ENCODE data around the gene SPACA7. TPM values are rescaled to one million over a fixed set of nuclear protein-coding genes. Genes with fewer than 3 reads are reported as not detected.

Gene SPACA7
- total RNA-seq, 2 experiments from 2014 or later: not detected

DNA sequence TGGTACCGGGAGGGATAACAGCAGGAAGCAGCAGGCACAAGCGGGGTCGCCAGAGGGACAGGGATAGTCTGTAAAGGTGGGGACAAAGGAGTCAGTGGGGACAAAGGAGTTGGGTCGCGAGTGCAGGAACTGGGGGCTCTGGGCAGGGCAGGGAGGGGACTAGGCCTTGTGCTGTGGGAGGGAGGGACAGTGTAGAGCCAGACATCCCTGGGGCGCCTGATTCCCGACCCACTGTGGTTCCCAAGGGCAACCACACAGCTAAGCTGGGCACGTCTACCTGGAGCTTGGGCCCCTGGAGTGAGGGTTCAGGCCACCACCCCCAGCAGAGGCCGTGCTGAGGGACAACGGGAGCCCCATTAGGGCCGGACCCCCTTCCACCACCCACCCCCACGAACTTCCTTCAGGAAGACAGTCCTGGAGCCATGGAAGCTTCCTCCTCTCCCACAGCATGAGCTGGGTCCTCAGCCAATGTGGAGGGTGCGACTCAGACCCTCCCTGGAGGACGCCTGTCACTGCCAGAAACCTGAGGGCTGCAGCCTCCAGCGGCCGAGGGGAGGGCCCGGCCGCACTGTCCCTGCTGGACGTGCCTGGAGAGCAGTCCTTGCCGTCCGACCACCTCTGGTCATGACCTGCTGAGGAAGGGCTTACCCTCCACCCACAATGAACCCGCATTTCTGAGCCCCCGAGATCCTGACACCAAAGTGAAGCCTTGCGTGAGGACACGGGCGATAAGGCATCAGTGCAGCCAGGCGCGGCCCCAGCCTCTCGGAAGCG is 77.9 kb downstream of the SPACA7 start:
- H3K4me3 Mint-ChIP-seq: no peak overlapping the region
- ATAC-seq (no peak), DNase-seq (no peak)
- intact Hi-C loops (cut with micrococcal nuclease): no loop called here
- no peaks in the 10 kb centered on the region for H3K4me1 Mint-ChIP-seq (ENCODE audit: low read depth)
- peaks cover 4% of the 10 kb centered on the region for H3K9me3 Mint-ChIP-seq
- POLR2A ChIA-PET: no interaction called here
- no peak overlapping the region for H3K27ac Mint-ChIP-seq
- CTCF ChIA-PET: interaction anchor here (1.2 to 1.6 kb wide), 2 partner anchors 10 to 11 kb away, joined by 4 read pairs; no protein-coding TSS in a partner anchor
- H3K36me3 Mint-ChIP-seq (ENCODE audit: low read depth): no peaks in the 10 kb centered on the region
- peaks cover 3% of the 10 kb centered on the region for H3K27me3 Mint-ChIP-seq
- TF ChIP-seq, protein P1, sequence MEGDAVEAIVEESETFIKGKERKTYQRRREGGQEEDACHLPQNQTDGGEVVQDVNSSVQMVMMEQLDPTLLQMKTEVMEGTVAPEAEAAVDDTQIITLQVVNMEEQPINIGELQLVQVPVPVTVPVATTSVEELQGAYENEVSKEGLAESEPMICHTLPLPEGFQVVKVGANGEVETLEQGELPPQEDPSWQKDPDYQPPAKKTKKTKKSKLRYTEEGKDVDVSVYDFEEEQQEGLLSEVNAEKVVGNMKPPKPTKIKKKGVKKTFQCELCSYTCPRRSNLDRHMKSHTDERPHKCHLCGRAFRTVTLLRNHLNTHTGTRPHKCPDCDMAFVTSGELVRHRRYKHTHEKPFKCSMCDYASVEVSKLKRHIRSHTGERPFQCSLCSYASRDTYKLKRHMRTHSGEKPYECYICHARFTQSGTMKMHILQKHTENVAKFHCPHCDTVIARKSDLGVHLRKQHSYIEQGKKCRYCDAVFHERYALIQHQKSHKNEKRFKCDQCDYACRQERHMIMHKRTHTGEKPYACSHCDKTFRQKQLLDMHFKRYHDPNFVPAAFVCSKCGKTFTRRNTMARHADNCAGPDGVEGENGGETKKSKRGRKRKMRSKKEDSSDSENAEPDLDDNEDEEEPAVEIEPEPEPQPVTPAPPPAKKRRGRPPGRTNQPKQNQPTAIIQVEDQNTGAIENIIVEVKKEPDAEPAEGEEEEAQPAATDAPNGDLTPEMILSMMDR (IDR thresholded peaks at IDR 0.05): no peak

DNA sequence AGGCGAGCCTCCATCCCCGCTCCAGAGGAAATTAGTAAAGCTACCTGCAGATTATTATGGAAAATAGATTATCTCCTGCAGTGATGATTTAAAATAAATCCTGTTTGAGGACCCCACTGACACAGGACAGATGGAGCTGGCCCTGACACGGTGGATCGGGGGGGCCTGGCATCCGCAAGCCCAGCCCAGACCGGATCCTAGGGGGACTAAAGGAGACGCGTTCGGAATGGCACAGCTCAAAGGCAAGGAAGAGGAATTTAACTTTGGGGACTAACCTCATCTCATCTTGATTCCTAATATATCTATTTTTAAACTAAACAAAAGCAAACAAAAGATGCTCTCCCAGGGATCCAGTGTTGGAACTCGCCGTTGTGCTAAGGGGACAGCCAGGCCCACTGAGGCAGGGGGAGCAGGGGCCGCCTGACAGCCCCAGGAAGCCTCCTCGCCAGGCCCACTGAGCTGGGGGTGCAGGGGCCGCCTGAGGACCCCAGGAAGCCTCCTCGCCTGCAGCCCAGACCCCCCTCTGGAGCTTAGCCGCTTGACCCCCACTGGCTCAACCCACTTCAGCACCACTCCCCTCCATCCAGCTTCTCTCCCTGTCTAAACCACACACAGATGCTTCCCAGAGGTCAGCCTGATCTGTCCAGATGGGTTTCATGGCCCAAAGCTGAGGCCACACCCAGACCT is 78.6 kb downstream of the SPACA7 start:
- CTCF ChIA-PET: interaction anchor here (1.1 to 1.6 kb wide), 3 partner anchors 10 to 12 kb away, joined by 3 to 4 read pairs (median 4); no protein-coding TSS in a partner anchor
- H3K27ac Mint-ChIP-seq: no peak overlapping the region
- POLR2A ChIA-PET: no interaction called here

DNA sequence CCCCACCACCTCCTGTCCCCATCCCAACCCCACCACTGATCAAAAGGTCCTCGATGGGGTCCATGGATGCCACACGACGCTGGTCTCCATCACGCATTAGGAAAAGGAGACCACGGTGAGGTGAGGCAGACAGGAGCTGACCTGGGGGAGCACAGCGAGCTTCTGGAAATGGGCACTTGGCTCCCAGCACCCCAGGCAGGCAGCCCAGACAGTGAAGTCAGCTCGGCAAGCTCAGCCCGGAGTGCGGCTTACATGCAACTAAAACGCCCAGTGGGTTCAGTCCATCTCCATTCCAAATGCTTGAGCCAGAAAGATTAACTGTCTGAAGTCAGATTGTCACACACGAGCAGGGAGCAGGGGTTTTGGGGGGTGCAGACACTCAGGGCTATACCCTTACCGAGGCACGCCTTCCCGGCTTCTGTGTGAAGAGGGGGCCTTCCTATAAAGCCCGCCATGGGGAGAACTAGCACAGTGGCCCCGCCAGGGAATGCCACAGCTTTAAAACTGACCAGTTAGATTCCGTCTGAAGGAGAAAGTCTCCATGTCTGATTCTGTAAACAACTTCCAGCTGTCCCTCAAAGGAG is 79.4 kb downstream of the SPACA7 start:
- peaks cover 3% of the 10 kb centered on the region for H3K27me3 Mint-ChIP-seq
- H3K4me3 Mint-ChIP-seq: no peak overlapping the region
- H3K27ac Mint-ChIP-seq: no peak overlapping the region
- ChIA-PET CTCF (interaction anchor here (1.1 kb wide), 1 partner anchor 12 kb away, joined by 3 read pairs; no protein-coding TSS in a partner anchor), POLR2A (no interaction called here)
- H3K4me1 Mint-ChIP-seq (ENCODE audit: low read depth): no peaks in the 10 kb centered on the region
- ATAC-seq (no peak), DNase-seq (no peak)
- TF ChIP-seq, protein P1 (IDR thresholded peaks at IDR 0.05): no peak
- intact Hi-C loops (cut with micrococcal nuclease): no loop called here
- H3K9me3 Mint-ChIP-seq: peaks cover 4% of the 10 kb centered on the region
- no peaks in the 10 kb centered on the region for H3K36me3 Mint-ChIP-seq (ENCODE audit: low read depth)

More for the DNA sequence above, 78.6 kb downstream of the SPACA7 start:
- Mint-ChIP-seq H3K27me3 (peaks cover 3% of the 10 kb centered on the region), H3K4me3 (no peak overlapping the region), H3K36me3 (ENCODE audit: low read depth) (no peaks in the 10 kb centered on the region), H3K4me1 (ENCODE audit: low read depth) (no peaks in the 10 kb centered on the region), H3K9me3 (peaks cover 4% of the 10 kb centered on the region)
- DNase-seq: no peak
- no peak for ATAC-seq
- intact Hi-C loops (cut with micrococcal nuclease): no loop called here
- TF ChIP-seq, protein P1 (IDR thresholded peaks at IDR 0.05): no peak

DNA sequence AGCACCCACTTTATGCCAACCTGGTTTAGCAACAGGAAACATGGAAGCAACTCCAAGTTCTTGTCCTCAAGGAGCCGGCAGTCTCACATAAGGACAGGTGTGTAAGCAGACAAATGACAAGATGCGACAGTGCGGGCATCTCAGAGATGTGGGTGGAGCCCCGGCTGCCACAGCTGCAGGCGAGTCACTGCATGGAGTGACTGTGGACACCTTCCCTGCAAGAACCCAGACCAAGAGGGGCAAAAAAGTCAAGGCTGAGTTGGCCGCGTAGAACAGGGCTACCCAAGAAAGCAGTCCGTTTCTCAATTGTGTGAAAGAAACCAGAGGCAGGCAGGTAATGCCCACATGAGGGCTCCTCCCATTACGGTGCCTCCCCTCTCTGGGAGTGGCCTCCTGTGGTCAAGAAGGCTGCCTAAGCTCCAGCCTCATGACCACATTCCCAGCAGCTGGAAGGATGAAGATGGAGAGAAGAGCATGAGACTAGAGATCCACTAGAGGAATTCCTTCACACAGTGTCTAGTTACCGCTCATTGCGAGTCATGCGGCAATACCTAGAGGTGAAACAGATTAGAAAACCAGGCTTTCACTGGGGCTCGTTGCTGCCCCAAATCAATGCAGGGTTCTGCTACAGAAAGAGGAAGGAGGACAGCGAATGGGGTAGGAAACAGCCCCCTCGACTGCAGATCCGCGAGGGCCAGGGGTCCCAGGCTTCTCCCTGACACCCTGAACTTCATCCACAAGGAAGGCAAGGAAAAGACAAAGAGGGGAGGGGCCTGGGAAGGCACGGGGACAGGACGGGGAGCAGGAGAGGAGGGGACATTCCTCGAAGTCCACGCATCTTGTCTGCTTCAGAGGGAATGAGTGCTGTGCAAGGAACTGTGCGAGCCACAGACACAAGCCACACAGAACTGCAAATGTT is 80.2 kb downstream of the SPACA7 start:
- no peak overlapping the region for H3K27ac Mint-ChIP-seq
- peaks cover 3% of the 10 kb centered on the region for H3K27me3 Mint-ChIP-seq
- DNase-seq (no peak), ATAC-seq (no peak)
- no peaks in the 10 kb centered on the region for H3K36me3 Mint-ChIP-seq (ENCODE audit: low read depth)
- intact Hi-C loops (cut with micrococcal nuclease): no loop called here
- H3K9me3 Mint-ChIP-seq: peaks cover 4% of the 10 kb centered on the region
- no peak overlapping the region for H3K4me3 Mint-ChIP-seq
- TF ChIP-seq, protein P1 (IDR thresholded peaks at IDR 0.05): no peak
- no peaks in the 10 kb centered on the region for H3K4me1 Mint-ChIP-seq (ENCODE audit: low read depth)
- CTCF ChIA-PET: no interaction called here
- POLR2A ChIA-PET: no interaction called here
